ENCODE data around the gene ARHGEF11. TPM values are rescaled to one million over a fixed set of nuclear protein-coding genes. Genes with fewer than 3 reads are reported as not detected.

The ARHGEF11 gene
- total and polyA plus RNA-seq, 12 donors: 10.4 to 34.5 (median 26.8) TPM

DNA sequence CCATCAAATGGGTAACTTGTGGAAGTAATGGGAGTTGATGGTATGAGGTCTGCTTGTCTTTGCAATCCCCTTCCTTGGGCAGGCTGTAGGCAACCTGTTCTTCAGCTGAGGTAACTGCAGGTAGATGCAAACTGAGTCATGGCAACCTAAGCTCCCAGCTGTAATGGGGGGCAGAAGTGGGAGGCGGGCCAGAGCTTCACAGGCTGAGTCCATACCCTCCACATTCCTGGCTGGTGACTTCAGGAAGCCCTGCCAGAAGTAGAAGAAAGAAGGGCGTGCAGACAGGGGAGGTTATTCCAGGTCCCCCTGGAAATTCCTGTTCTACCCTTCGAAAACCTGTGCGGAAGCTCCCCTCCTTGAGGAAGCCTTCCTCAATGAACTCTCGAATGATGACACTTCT is 44.9 kb downstream of the ARHGEF11 start:
- TF ChIP-seq, protein P1, sequence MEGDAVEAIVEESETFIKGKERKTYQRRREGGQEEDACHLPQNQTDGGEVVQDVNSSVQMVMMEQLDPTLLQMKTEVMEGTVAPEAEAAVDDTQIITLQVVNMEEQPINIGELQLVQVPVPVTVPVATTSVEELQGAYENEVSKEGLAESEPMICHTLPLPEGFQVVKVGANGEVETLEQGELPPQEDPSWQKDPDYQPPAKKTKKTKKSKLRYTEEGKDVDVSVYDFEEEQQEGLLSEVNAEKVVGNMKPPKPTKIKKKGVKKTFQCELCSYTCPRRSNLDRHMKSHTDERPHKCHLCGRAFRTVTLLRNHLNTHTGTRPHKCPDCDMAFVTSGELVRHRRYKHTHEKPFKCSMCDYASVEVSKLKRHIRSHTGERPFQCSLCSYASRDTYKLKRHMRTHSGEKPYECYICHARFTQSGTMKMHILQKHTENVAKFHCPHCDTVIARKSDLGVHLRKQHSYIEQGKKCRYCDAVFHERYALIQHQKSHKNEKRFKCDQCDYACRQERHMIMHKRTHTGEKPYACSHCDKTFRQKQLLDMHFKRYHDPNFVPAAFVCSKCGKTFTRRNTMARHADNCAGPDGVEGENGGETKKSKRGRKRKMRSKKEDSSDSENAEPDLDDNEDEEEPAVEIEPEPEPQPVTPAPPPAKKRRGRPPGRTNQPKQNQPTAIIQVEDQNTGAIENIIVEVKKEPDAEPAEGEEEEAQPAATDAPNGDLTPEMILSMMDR (IDR thresholded peaks at IDR 0.05): no peak
- no peak for DNase-seq
- Histone ChIP-seq H3K4me3 (no peak overlapping the region), H3K4me1 (peaks cover 0 to 45% (median 15%) of the 10 kb centered on the region in 9 donors), H3K9me3 (no peaks in the 10 kb centered on the region), H3K27ac (no peak overlapping the region), H3K36me3 (no peaks in the 10 kb centered on the region), H3K27me3 (no peaks in the 10 kb centered on the region)
- intact Hi-C loops (cut with DNase I): no loop called here
- ATAC-seq: no peak
- 80 to 90% methylated on average over 5 of the region's 5 CpGs for WGBS, 2 donors

DNA sequence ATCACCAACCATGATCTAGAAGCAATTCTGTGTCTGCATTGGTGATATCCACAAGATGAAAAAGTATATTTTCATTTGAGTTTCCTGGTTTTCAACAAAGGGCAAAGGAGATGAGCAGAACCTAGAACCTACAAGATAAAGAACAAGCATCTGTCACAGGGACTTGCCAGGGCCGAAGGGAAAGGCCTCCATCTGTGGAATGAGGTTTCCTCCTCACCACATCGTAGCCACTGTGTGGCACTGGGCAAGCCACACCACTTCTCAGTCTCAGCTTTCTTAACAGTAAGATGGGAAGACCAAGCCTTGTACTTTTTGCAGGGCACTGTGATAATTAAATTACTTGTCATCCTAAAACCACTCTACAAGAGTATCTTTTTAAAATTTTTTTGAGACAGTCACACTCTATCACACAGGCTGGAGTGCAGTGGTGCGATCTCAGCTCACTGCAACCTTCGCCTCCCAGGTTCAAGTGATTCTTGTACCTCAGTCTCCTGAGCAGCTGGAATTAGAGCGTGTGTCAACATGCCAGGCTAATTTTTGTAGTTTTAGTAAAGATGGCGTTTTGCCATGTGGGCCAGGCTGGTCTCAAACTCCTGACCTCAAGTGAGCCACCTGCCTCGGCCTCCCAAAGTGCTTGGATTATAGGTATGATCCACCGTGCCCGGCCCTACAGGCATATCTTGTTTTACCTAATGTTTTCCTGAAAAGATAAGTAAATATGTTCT is 45.8 kb downstream of the ARHGEF11 start:
- DNase-seq: no peak
- no peak for ATAC-seq
- whole genome bisulfite sequencing, 2 donors: 92 to 93% methylated on average over 9 of the region's 9 CpGs
- intact Hi-C loops (cut with DNase I): no loop called here
- Histone ChIP-seq H3K9me3 (no peaks in the 10 kb centered on the region), H3K4me3 (no peak overlapping the region), H3K4me1 (peaks cover 0 to 37% (median 9%) of the 10 kb centered on the region in 9 donors), H3K36me3 (no peaks in the 10 kb centered on the region), H3K27me3 (no peaks in the 10 kb centered on the region), H3K27ac (no peak overlapping the region)
- TF ChIP-seq, protein P1 (IDR thresholded peaks at IDR 0.05): no peak

DNA sequence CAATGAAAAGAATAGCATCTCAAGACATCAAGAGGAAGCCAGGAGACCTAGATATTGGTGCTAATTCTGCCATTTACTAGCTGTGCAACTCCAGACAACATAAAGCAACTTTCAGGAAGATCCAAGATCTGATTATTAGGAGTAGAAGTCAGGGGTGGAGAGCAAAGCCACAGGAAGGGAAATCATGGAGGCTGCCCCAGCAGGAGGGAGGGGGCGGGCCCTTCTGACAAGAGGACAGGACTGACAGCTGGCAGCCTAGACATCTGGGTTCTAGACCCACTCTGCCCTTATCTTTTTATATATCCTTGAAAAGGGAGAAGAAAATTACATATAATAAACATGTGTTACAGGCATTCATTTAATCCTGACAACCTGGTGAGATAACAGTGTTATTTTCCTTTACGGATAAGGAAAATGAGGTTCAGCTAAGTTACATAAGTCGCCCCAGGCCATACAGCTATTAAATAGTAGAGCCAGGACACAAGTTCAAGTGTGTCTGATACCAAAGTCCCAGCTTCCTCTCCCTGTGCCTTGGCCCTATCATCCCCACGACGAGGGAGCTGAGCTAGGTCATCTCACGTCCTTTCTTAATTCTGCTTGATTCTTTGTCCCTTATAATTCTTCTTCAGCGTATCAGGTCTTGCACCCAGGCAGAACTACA is 46.6 kb downstream of the ARHGEF11 start:
- Histone ChIP-seq H3K27ac (no peak overlapping the region), H3K27me3 (no peaks in the 10 kb centered on the region), H3K36me3 (no peaks in the 10 kb centered on the region), H3K4me1 (peaks cover 0 to 29% (median 2%) of the 10 kb centered on the region in 9 donors), H3K9me3 (no peaks in the 10 kb centered on the region), H3K4me3 (no peak overlapping the region)
- WGBS, 2 donors: 79 to 80% methylated on average over 7 of the region's 7 CpGs
- DNase-seq: no peak
- intact Hi-C loops (cut with DNase I): no loop called here
- TF ChIP-seq, protein P1 (IDR thresholded peaks at IDR 0.05): no peak
- no peak for ATAC-seq

DNA sequence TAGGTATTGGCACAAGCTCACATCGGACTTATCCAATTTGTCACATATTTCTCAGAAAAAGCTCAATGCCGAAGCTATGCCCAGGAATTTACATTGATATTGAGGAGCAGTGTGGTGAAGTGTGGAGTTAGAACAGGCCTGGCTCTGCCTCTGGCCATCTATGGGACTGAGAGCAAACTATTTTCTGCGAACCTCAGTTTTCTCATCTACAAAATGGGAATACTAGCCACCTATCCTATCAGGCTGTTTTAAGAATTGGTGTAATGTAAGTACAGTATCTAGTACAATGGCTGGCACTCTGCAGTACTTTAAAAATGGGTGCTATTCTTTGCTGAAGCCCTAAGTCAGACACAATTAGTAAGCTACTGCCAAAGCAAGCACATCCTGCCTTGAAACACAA is 47.2 kb downstream of the ARHGEF11 start:
- Histone ChIP-seq H3K36me3 (no peaks in the 10 kb centered on the region), H3K9me3 (no peaks in the 10 kb centered on the region), H3K27me3 (no peaks in the 10 kb centered on the region), H3K27ac (no peak overlapping the region), H3K4me3 (no peak overlapping the region), H3K4me1 (peaks cover 0 to 26% (median 0%) of the 10 kb centered on the region in 9 donors)
- TF ChIP-seq, protein P1 (IDR thresholded peaks at IDR 0.05): no peak
- DNase-seq: no peak
- 91 to 97% methylated on average over 3 of the region's 3 CpGs for WGBS, 2 donors
- intact Hi-C loops (cut with DNase I): no loop called here
- no peak for ATAC-seq

Data from heart right ventricle (tissue), 16 donors.